22Rv1 (cell line): ENCODE measurements around the gene DENND6A.

Source experiments
- ZFX ChIP-seq: fragments of 450-650 bp; IDR thresholded peaks from 2 replicates; pipeline ENCODE4 v1.6.1; 2017; ENCODE audit warnings: antibody characterized with exemption, borderline replicate concordance
- TF ChIP-seq, protein P1 (sequence below): fragments of 450-650 bp; IDR thresholded peaks from 2 replicates; pipeline ENCODE4 v1.5.1; 2017; ENCODE audit warnings: mild to moderate bottlenecking

- TF ChIP-seq, protein P1, sequence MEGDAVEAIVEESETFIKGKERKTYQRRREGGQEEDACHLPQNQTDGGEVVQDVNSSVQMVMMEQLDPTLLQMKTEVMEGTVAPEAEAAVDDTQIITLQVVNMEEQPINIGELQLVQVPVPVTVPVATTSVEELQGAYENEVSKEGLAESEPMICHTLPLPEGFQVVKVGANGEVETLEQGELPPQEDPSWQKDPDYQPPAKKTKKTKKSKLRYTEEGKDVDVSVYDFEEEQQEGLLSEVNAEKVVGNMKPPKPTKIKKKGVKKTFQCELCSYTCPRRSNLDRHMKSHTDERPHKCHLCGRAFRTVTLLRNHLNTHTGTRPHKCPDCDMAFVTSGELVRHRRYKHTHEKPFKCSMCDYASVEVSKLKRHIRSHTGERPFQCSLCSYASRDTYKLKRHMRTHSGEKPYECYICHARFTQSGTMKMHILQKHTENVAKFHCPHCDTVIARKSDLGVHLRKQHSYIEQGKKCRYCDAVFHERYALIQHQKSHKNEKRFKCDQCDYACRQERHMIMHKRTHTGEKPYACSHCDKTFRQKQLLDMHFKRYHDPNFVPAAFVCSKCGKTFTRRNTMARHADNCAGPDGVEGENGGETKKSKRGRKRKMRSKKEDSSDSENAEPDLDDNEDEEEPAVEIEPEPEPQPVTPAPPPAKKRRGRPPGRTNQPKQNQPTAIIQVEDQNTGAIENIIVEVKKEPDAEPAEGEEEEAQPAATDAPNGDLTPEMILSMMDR: no peak
- no peak for TF ChIP-seq ZFX
Observed at GRCh38 chr3:57605683-57606082, 87.2 kb downstream of the DENND6A start.
